WTC11 (cell line): ENCODE data around the gene ABCG4.

Experiments used
- JAZF1 ChIP-seq: fragments of 250-450 bp; sonication (Bioruptor Pico); IDR thresholded peaks from 2 replicates; pipeline ENCODE4 v1.9.0; 2021; ENCODE audit warnings: moderate library complexity, mild to moderate bottlenecking, inconsistent platforms
- JUN ChIP-seq: sonication (generic); formaldehyde crosslinking; IDR thresholded peaks from 2 replicates; pipeline ENCODE4 v1.8.0; 2023; ENCODE audit warnings: mild to moderate bottlenecking, missing genetic modification reagents
- NR2C2 ChIP-seq: sonication (generic); formaldehyde crosslinking; IDR thresholded peaks from 2 replicates; pipeline ENCODE4 v1.8.0; 2022; ENCODE audit warnings: mild to moderate bottlenecking, missing genetic modification reagents
- TF ChIP-seq, protein P1 (sequence below): sonication (generic); formaldehyde crosslinking; IDR thresholded peaks from 2 replicates; pipeline ENCODE4 v1.8.1; 2022; ENCODE audit warnings: mild to moderate bottlenecking, missing genetic modification reagents, moderate library complexity, borderline replicate concordance
- TF ChIP-seq, protein P2 (sequence below): fragments of 200-600 bp; IDR thresholded peaks from 2 replicates; pipeline ENCODE4 v1.8.0; 2022; ENCODE audit warnings: antibody characterized with exemption
- TF ChIP-seq, protein P3 (sequence below): sonication (generic); formaldehyde crosslinking; IDR thresholded peaks from 2 replicates; pipeline ENCODE4 v1.8.1; 2023; ENCODE audit warnings: mild to moderate bottlenecking, missing genetic modification reagents

- TF ChIP-seq, protein P1, sequence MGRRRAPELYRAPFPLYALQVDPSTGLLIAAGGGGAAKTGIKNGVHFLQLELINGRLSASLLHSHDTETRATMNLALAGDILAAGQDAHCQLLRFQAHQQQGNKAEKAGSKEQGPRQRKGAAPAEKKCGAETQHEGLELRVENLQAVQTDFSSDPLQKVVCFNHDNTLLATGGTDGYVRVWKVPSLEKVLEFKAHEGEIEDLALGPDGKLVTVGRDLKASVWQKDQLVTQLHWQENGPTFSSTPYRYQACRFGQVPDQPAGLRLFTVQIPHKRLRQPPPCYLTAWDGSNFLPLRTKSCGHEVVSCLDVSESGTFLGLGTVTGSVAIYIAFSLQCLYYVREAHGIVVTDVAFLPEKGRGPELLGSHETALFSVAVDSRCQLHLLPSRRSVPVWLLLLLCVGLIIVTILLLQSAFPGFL (CRISPR knock-in tag) = no peak
- TF ChIP-seq NR2C2 = no peak
- TF ChIP-seq, protein P2, sequence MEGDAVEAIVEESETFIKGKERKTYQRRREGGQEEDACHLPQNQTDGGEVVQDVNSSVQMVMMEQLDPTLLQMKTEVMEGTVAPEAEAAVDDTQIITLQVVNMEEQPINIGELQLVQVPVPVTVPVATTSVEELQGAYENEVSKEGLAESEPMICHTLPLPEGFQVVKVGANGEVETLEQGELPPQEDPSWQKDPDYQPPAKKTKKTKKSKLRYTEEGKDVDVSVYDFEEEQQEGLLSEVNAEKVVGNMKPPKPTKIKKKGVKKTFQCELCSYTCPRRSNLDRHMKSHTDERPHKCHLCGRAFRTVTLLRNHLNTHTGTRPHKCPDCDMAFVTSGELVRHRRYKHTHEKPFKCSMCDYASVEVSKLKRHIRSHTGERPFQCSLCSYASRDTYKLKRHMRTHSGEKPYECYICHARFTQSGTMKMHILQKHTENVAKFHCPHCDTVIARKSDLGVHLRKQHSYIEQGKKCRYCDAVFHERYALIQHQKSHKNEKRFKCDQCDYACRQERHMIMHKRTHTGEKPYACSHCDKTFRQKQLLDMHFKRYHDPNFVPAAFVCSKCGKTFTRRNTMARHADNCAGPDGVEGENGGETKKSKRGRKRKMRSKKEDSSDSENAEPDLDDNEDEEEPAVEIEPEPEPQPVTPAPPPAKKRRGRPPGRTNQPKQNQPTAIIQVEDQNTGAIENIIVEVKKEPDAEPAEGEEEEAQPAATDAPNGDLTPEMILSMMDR = no peak
- no peak for TF ChIP-seq JUN (CRISPR knock-in tag)
- no peak for TF ChIP-seq JAZF1 (CRISPR knock-in tag)
- TF ChIP-seq, protein P3, sequence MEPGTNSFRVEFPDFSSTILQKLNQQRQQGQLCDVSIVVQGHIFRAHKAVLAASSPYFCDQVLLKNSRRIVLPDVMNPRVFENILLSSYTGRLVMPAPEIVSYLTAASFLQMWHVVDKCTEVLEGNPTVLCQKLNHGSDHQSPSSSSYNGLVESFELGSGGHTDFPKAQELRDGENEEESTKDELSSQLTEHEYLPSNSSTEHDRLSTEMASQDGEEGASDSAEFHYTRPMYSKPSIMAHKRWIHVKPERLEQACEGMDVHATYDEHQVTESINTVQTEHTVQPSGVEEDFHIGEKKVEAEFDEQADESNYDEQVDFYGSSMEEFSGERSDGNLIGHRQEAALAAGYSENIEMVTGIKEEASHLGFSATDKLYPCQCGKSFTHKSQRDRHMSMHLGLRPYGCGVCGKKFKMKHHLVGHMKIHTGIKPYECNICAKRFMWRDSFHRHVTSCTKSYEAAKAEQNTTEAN (CRISPR knock-in tag) = no peak
Observed at GRCh38 chr11:119175493-119176077, 26.7 kb downstream of the ABCG4 start.
